K562 (cell line): ENCODE data around the gene KISS1R. TPM values are rescaled to one million over a fixed set of nuclear protein-coding genes. Genes with fewer than 3 reads are reported as not detected.
A peak's percentile ranks its signal among the peaks of the same experiment; 100 is the strongest.

Experiments used
- ATAC-seq: fragments of 200-7000 bp; cut with Tn5 transposase; 3 replicates; pipeline ENCODE4 v1.9.1; 2020; ENCODE audit warnings: moderate library complexity
- BruUV-seq: library from RNA; stranded (reverse); fragments of 400-500 nt; replicated peaks from 2 replicates; lab custom pipeline; 2021; lab: Mats Ljungman, UMichigan
- CTCF ChIA-PET: fragments of 300-600 bp; formaldehyde crosslinking; extraction: SDS; loops from one replicate; lab custom pipeline; 2021; ENCODE audit warnings: low intra/inter-chr PET ratio; lab: Yijun Ruan, JAX
- POLR2A ChIA-PET: fragments of 300-600, 350-650 bp; sonication (Branson Sonifier 250); formaldehyde crosslinking; extraction: SDS; loops from one replicate; lab custom pipeline; 2021; ENCODE audit warnings: antibody characterized with exemption, inconsistent platforms; lab: Yijun Ruan, JAX
- DNase-seq, 4 experiments: peaks; one replicate each; pipeline versions ENCODE4 v3.0.0 to v3.0.0-alpha.2; 2011 to 2018; ENCODE audit warnings: low spot score in 3 of 4, mixed read lengths in 3 of 4; ENCODE audit errors: extremely low read depth in 1 of 4
- FAIRE-seq: peaks from 2 replicates; lab custom pipeline; 2011; peaks lifted over from hg19 to GRCh38; lab: Jason Lieb, UNC
- H2AFZ ChIP-seq: 2 replicates; pipeline ENCODE4 v1.6.0; 2011; ENCODE audit warnings: low read depth, low read length, control low read depth, inconsistent platforms
- H3K27ac ChIP-seq: fragments of 200-600 bp; 3 replicates; pipeline ENCODE4 v1.8.0; 2011; ENCODE audit warnings: low read depth, mild to moderate bottlenecking, control low read depth, inconsistent platforms, low read length, moderate library complexity, mixed read lengths; ENCODE audit errors: extremely low read depth
- H3K27me3 ChIP-seq, 2 experiments: fragments of 300-600 bp in 1 of 2; 2 replicates in 1 of 2; 3 replicates in 1 of 2; pipeline versions ENCODE4 v1.6.0 to v1.8.0; 2011; ENCODE audit warnings: inconsistent platforms in 2 of 2, low read length in 2 of 2, mild to moderate bottlenecking in 1 of 2, mixed read lengths in 1 of 2, moderate library complexity in 1 of 2; ENCODE audit not compliant: control insufficient read depth in 2 of 2, insufficient read depth in 2 of 2
- H3K36me3 ChIP-seq: fragments of 300-600 bp; 3 replicates; pipeline ENCODE4 v1.8.0; 2011; ENCODE audit warnings: mild to moderate bottlenecking, low read length, inconsistent platforms; ENCODE audit not compliant: control insufficient read depth, insufficient read depth
- H3K4me1 ChIP-seq, 2 experiments: fragments of 200-600 bp in 1 of 2; replicated peaks in 1 of 2; 2 replicates in 1 of 2; 3 replicates in 1 of 2; pipeline versions ENCODE4 v1.5.1 to v1.8.0; 2011; ENCODE audit warnings: inconsistent platforms in 2 of 2, low read length in 2 of 2, mild to moderate bottlenecking in 1 of 2, mixed read lengths in 1 of 2, moderate library complexity in 1 of 2; ENCODE audit not compliant: control insufficient read depth in 2 of 2, insufficient read depth in 2 of 2
- H3K4me2 ChIP-seq: 2 replicates; pipeline ENCODE4 v1.6.1; 2011; ENCODE audit warnings: low read length, control low read depth, inconsistent platforms, mixed read lengths; ENCODE audit not compliant: insufficient read depth
- H3K4me3 ChIP-seq: fragments of 200-600 bp; sonication (generic), shearing (Covaris generic); 2 replicates; pipeline ENCODE4 v1.5.1; 2016; ENCODE audit warnings: control low read depth, inconsistent platforms
- H3K79me2 ChIP-seq: fragments of 200-600 bp; 3 replicates; pipeline ENCODE4 v1.8.0; 2011; ENCODE audit warnings: low read length, inconsistent platforms; ENCODE audit not compliant: control insufficient read depth, insufficient read depth
- H3K9ac ChIP-seq, 2 experiments: 2 replicates each; pipeline versions ENCODE4 v1.6.0 to v1.6.1; 2011; ENCODE audit warnings: low read depth in 2 of 2, low read length in 2 of 2, control low read depth in 1 of 2, inconsistent platforms in 1 of 2, mild to moderate bottlenecking in 1 of 2, mixed read lengths in 1 of 2; ENCODE audit not compliant: insufficient read depth in 1 of 2
- H3K9me1 ChIP-seq: one replicate; pipeline ENCODE4 v1.6.0; 2011; ENCODE audit warnings: inconsistent platforms, mild to moderate bottlenecking, low read length, moderate library complexity; ENCODE audit not compliant: control insufficient read depth, insufficient read depth
- H3K9me3 ChIP-seq: replicated peaks from 2 replicates; pipeline ENCODE4 v1.5.1; 2011; ENCODE audit warnings: low read depth, low read length, inconsistent platforms; ENCODE audit not compliant: control insufficient read depth, insufficient read depth
- H4K20me1 ChIP-seq: replicated peaks from 2 replicates; pipeline ENCODE4 v1.6.1; 2011; ENCODE audit warnings: low read length, inconsistent platforms, mixed read lengths; ENCODE audit not compliant: control insufficient read depth, insufficient read depth
- C11orf30 ChIP-seq: fragments of 450-650 bp; IDR thresholded peaks from 2 replicates; pipeline ENCODE4 v1.6.1; 2016; ENCODE audit warnings: low read depth, mild to moderate bottlenecking
- CBX5 ChIP-seq: IDR thresholded peaks from 2 replicates; pipeline ENCODE4 v1.6.1; 2014; ENCODE audit warnings: low read depth, borderline replicate concordance
- CREM ChIP-seq: IDR thresholded peaks from 2 replicates; pipeline ENCODE4 v1.6.1; 2014; ENCODE audit warnings: antibody characterized with exemption, low read depth
- E2F6 ChIP-seq, 2 experiments: IDR thresholded peaks; 2 replicates each; pipeline ENCODE4 v1.6.1; 2011; ENCODE audit warnings: borderline replicate concordance in 1 of 2, control low read depth in 1 of 2, low read depth in 1 of 2, low read length in 1 of 2, mild to moderate bottlenecking in 1 of 2, mixed read lengths in 1 of 2, moderate library complexity in 1 of 2; ENCODE audit not compliant: insufficient read depth in 1 of 2, insufficient read length in 1 of 2, poor library complexity in 1 of 2, severe bottlenecking in 1 of 2; ENCODE audit errors: extremely low read depth in 1 of 2
- EGR1 ChIP-seq: fragments of 450-650 bp; conservative IDR thresholded peaks from 2 replicates; pipeline ENCODE4 v1.6.1; 2017; ENCODE audit warnings: mild to moderate bottlenecking
- HNRNPH1 ChIP-seq: fragments of 200-400 bp; formaldehyde crosslinking; optimal IDR thresholded peaks from 2 replicates; pipeline ENCODE3; 2017; ENCODE audit warnings: low read depth, mild to moderate bottlenecking, low read length, moderate library complexity
- KLF1 ChIP-seq: fragments of 450-650 bp; IDR thresholded peaks from 2 replicates; pipeline ENCODE4 v1.6.1; 2016; ENCODE audit warnings: missing genetic modification characterization, missing compliant biosample characterization
- MAZ ChIP-seq, 2 experiments: fragments of 450-650 bp in 1 of 2; sonication (generic) in 1 of 2; formaldehyde crosslinking; IDR thresholded peaks in 1 of 2; conservative IDR thresholded peaks in 1 of 2; 2 replicates each; pipeline versions ENCODE4 v1.4.0 to v1.5.0; 2020; ENCODE audit warnings: mild to moderate bottlenecking in 1 of 2, missing genetic modification reagents in 1 of 2
- MYC ChIP-seq, 2 experiments: fragments of 250-450 bp in 1 of 2; sonication (Bioruptor Pico) in 1 of 2; IDR thresholded peaks; 2 replicates each; pipeline versions ENCODE4 v1.5.1 to v1.6.1; 2012 to 2021; ENCODE audit warnings: low read depth in 2 of 2, borderline replicate concordance in 1 of 2, improper control_type of control experiment in 1 of 2, low read length in 1 of 2, mild to moderate bottlenecking in 1 of 2, moderate library complexity in 1 of 2
- SMAD1 ChIP-seq: fragments of 150-350 bp; IDR thresholded peaks from 2 replicates; pipeline ENCODE4 v1.6.1; 2014; ENCODE audit warnings: low read length, low read depth; ENCODE audit not compliant: partially characterized antibody
- SMARCC2 ChIP-seq: fragments of 450-650 bp; IDR thresholded peaks from 2 replicates; pipeline ENCODE4 v1.6.1; 2017; ENCODE audit warnings: antibody characterized with exemption, moderate library complexity, mild to moderate bottlenecking, low read depth
- VEZF1 ChIP-seq: fragments of 200-800 bp; sonication (Bioruptor generic); IDR thresholded peaks from 2 replicates; pipeline ENCODE4 v1.6.1; 2017; ENCODE audit warnings: missing genetic modification characterization, missing compliant biosample characterization
- ZBTB8A ChIP-seq: fragments of 450-650 bp; IDR thresholded peaks from 2 replicates; pipeline ENCODE4 v1.6.1; 2018; ENCODE audit warnings: mild to moderate bottlenecking, moderate library complexity; ENCODE audit not compliant: partially characterized antibody
- WGBS: fragments of 100-300 bp; shearing (Covaris generic); methylation state at CpG from one replicate; pipeline ENCODE4 v1.1.6; 2016; ENCODE audit warnings: low coverage, mixed read lengths; ENCODE audit not compliant: insufficient coverage; ENCODE audit errors: missing lambda C conversion rate; 5-methylcytosine and 5-hydroxymethylcytosine counted together
- in situ Hi-C: fragments of 300-500 bp; cut with MboI; formaldehyde crosslinking; loops from 4 replicates; pipeline ENCODE4 v1.15.0; 2018; ENCODE audit warnings: inconsistent platforms, mixed read lengths
- intact Hi-C: fragments of 100-400 bp; cut with micrococcal nuclease; formaldehyde crosslinking; loops from 2 replicates; pipeline ENCODE4 v1.14.2; 2022
- polyA plus RNA-seq, 8 experiments: library from polyadenylated mRNA; depleted of rRNA in 4 of 8; stranded (reverse) in 5 of 8; unstranded in 3 of 8; fragments of >200 nt; fragmentation: Nextera tagmentation in 2 of 8; fragmentation: Illumina TruSeq in 1 of 8; extraction: Ambion mirVana in 2 of 8; extraction: Trizol in 1 of 8; gene quantifications; 2 replicates each; pipeline versions ENCODE4 v1.2.1 to v1.2.3, GENCODE V29; 2011 to 2014; ENCODE audit warnings: inconsistent platforms in 1 of 8, missing spikeins in 1 of 8
- total RNA-seq, 7 experiments: library from RNA; depleted of rRNA in 6 of 7; stranded (reverse); fragments of >200 nt in 6 of 7; fragmentation: Illumina TruSeq in 2 of 7; extraction: Trizol in 2 of 7; gene quantifications; 2 replicates each; pipeline versions ENCODE4 v1.2.1 to v1.2.3, GENCODE V29; 2011 to 2021; ENCODE audit warnings: low replicate concordance in 1 of 7

Gene KISS1R
- total and polyA plus RNA-seq, 9 of the 15 experiments (the other 6 are each of a cell fraction or from before 2014, with no cell fraction given) = 0.37 to 39.4 (median 2.0) TPM

- TF ChIP-seq SMARCC2 (no peak), MYC (IDR thresholded peaks at IDR 0.05; ENCODE audit: low read depth, low read length) (0 out of 2 replicates have a peak, but pooled peaks have one; percentile 36), MYC (CRISPR knock-in tag; IDR thresholded peaks at IDR 0.05; ENCODE audit: borderline replicate concordance, low read depth) (no peak), SMAD1 (peak; percentile 37), CREM (peak; percentile 76)
These were observed 3.9 kb upstream of the KISS1R start, which contains the start of gene R3HDM4 (continued) for GRCh38 chr19:913080-913748.

- no peaks in the 10 kb centered on the region for H3K27me3 ChIP-seq
- H4K20me1 ChIP-seq = no peaks in the 10 kb centered on the region
- peak overlapping the region; percentile 89 for H3K27ac ChIP-seq
- H3K36me3 ChIP-seq = peaks cover 8% of the 10 kb centered on the region; the same call in 1 of the 3 replicates
- peaks cover 41% of the 10 kb centered on the region for H3K79me2 ChIP-seq
- WGBS = 0% methylated on average over 27 of the region's 35 CpGs
- peak overlapping the region; percentile 83 for H2AFZ ChIP-seq
- H3K4me3 ChIP-seq = peak overlapping the region; percentile 65
- TSS peak; percentile 78 for BruUV-seq
- H3K4me2 ChIP-seq = peak overlapping the region; percentile 84
- ATAC-seq (peak; percentile 79), DNase-seq (peak; percentile 74 to 94 (median 83)), FAIRE-seq (peak; percentile 87)
- H3K9me1 ChIP-seq = no peaks in the 10 kb centered on the region
- intact Hi-C loops (loop anchor here (1.0 kb wide), 1 partner anchor 146 kb away; no protein-coding TSS in a partner anchor), in situ Hi-C loops (no loop called here)
- POLR2A ChIA-PET = interaction anchor here (0.6 to 1.0 kb wide), 4 partner anchors 10 to 120 kb away, joined by 3 to 4 read pairs (median 4); partner anchors contain the start of gene PTBP1
- H3K4me1 ChIP-seq = peaks cover 6 to 68% of the 10 kb centered on the region in 2 experiments; a peak in 4 of 5 replicates
- peak overlapping the region; percentile 83 to 94 for H3K9ac ChIP-seq
- CTCF ChIA-PET = interaction anchor here (0.7 to 6.8 kb wide), 4 partner anchors 55 to 312 kb away, joined by 3 to 74 read pairs (median 8); no protein-coding TSS in a partner anchor
- H3K9me3 ChIP-seq = no peaks in the 10 kb centered on the region
- TF ChIP-seq KLF1 (tag) = no peak
- no peak for TF ChIP-seq HNRNPH1
- peak; percentile 63 to 83; a peak in 3 of 4 replicates for TF ChIP-seq MAZ (CRISPR knock-in tag; conservative IDR thresholded peaks at IDR 0.05 in 1 of 2, IDR thresholded peaks at IDR 0.05 in 1 of 2)
- peak; percentile 97 for TF ChIP-seq VEZF1 (CRISPR knock-in tag)
- TF ChIP-seq CBX5 = peak; percentile 29; the same call in 1 of the 2 replicates
- TF ChIP-seq ZBTB8A = no peak
- TF ChIP-seq E2F6 (IDR thresholded peaks at IDR 0.05; ENCODE audit: borderline replicate concordance in 1 of 2, extremely low read depth in 1 of 2, insufficient read depth in 1 of 2, insufficient read length in 1 of 2, low read depth in 1 of 2, low read length in 1 of 2, poor library complexity in 1 of 2, severe bottlenecking in 1 of 2) = peak in 1 of 2 experiments; percentile 78
- TF ChIP-seq CREM = peak; percentile 55; the same call in 1 of the 2 replicates
- no peak for TF ChIP-seq C11orf30
- TF ChIP-seq EGR1 = peak; percentile 93
These were observed 349 bp upstream of the KISS1R start for GRCh38 chr19:916645-917322.
